ENCODE data around the gene RGS16. TPM values are rescaled to one million over a fixed set of nuclear protein-coding genes. Genes with fewer than 3 reads are reported as not detected.

Gene RGS16
- total RNA-seq, 1 donor from 2014 or later = 1.2 TPM

- Histone ChIP-seq H3K4me3 (no peak overlapping the region), H3K4me1 (peaks cover 12% of the 10 kb centered on the region), H3K27me3 (no peaks in the 10 kb centered on the region), H3K36me3 (no peaks in the 10 kb centered on the region), H3K27ac (no peak overlapping the region), H3K9me3 (no peaks in the 10 kb centered on the region)
- TF ChIP-seq CTCF (IDR thresholded peaks at IDR 0.05) = no peak
- no peak for TF ChIP-seq POLR2A (IDR thresholded peaks at IDR 0.05)
- no peak for TF ChIP-seq POLR2AphosphoS5 (IDR thresholded peaks at IDR 0.05; ENCODE audit: insufficient read depth in 1 of 2, low read depth in 1 of 2)
- intact Hi-C loops (cut with DNase I) = no loop called here
- DNase-seq (ENCODE audit: extremely low spot score in 2 of 2) = no peak
Measured at GRCh38 chr1:182627622-182628021, 23.4 kb upstream of the RGS16 start.

GRCh38 chr1:182626527-182626926 is 22.3 kb upstream of the RGS16 start:
- TF ChIP-seq POLR2A (IDR thresholded peaks at IDR 0.05) (no peak), POLR2AphosphoS5 (IDR thresholded peaks at IDR 0.05; ENCODE audit: insufficient read depth in 1 of 2, low read depth in 1 of 2) (no peak), CTCF (IDR thresholded peaks at IDR 0.05) (no peak)
- no peak for DNase-seq (ENCODE audit: extremely low spot score in 2 of 2)
- Histone ChIP-seq H3K27me3 (no peaks in the 10 kb centered on the region), H3K4me3 (no peak overlapping the region), H3K27ac (no peak overlapping the region), H3K9me3 (no peaks in the 10 kb centered on the region), H3K36me3 (no peaks in the 10 kb centered on the region), H3K4me1 (peaks cover 9% of the 10 kb centered on the region)
- intact Hi-C loops (cut with DNase I) = no loop called here

- H3K4me1 ChIP-seq = peaks cover 9% of the 10 kb centered on the region
- H3K27me3 ChIP-seq = no peaks in the 10 kb centered on the region
- DNase-seq (ENCODE audit: extremely low spot score in 2 of 2) = no peak
- intact Hi-C loops (cut with DNase I) = no loop called here
- TF ChIP-seq POLR2AphosphoS5 (IDR thresholded peaks at IDR 0.05; ENCODE audit: insufficient read depth in 1 of 2, low read depth in 1 of 2) = no peak
- TF ChIP-seq CTCF (IDR thresholded peaks at IDR 0.05) = no peak
- TF ChIP-seq POLR2A (IDR thresholded peaks at IDR 0.05) = no peak
- H3K4me3 ChIP-seq = no peak overlapping the region
- no peak overlapping the region for H3K27ac ChIP-seq
- H3K9me3 ChIP-seq = no peaks in the 10 kb centered on the region
- H3K36me3 ChIP-seq = no peaks in the 10 kb centered on the region
Measured at GRCh38 chr1:182625719-182626504, 21.7 kb upstream of the RGS16 start.

- Histone ChIP-seq H3K4me1 (peaks cover 9% of the 10 kb centered on the region), H3K36me3 (no peaks in the 10 kb centered on the region), H3K9me3 (no peaks in the 10 kb centered on the region), H3K4me3 (no peak overlapping the region), H3K27me3 (no peaks in the 10 kb centered on the region), H3K27ac (no peak overlapping the region)
- intact Hi-C loops (cut with DNase I) = no loop called here
- TF ChIP-seq POLR2AphosphoS5 (IDR thresholded peaks at IDR 0.05; ENCODE audit: insufficient read depth in 1 of 2, low read depth in 1 of 2) (no peak), CTCF (IDR thresholded peaks at IDR 0.05) (no peak), POLR2A (IDR thresholded peaks at IDR 0.05) (no peak)
- no peak for DNase-seq (ENCODE audit: extremely low spot score in 2 of 2)
Measured at GRCh38 chr1:182625024-182625423, 20.8 kb upstream of the RGS16 start.

GRCh38 chr1:182624577-182624976 is 20.4 kb upstream of the RGS16 start:
- peaks cover 9% of the 10 kb centered on the region for H3K4me1 ChIP-seq

More at GRCh38 chr1:182624577-182624976, 20.4 kb upstream of the RGS16 start:
- H3K4me3 ChIP-seq = no peak overlapping the region
- no peaks in the 10 kb centered on the region for H3K36me3 ChIP-seq
- no peaks in the 10 kb centered on the region for H3K27me3 ChIP-seq
- DNase-seq (ENCODE audit: extremely low spot score in 2 of 2) = no peak
- H3K27ac ChIP-seq = no peak overlapping the region
- TF ChIP-seq POLR2AphosphoS5 (IDR thresholded peaks at IDR 0.05; ENCODE audit: insufficient read depth in 1 of 2, low read depth in 1 of 2) (no peak), CTCF (IDR thresholded peaks at IDR 0.05) (no peak)
- H3K9me3 ChIP-seq = no peaks in the 10 kb centered on the region
- intact Hi-C loops (cut with DNase I) = no loop called here
